Sigmoid colon (tissue), 4 donors: Measurements from ENCODE around the gene TERB2.

Experiments used
- CTCF ChIP-seq, 4 experiments: fragments of 450-650 bp in 3 of 4; fragments of 200-600 bp in 1 of 4; IDR thresholded peaks; one replicate each; pipeline ENCODE4 v1.5.1; 2016 to 2019; ENCODE audit warnings: antibody characterized with exemption in 4 of 4, mild to moderate bottlenecking in 3 of 4, moderate library complexity in 2 of 4
- POLR2AphosphoS5 ChIP-seq, 4 donors: sonication (generic); formaldehyde crosslinking; IDR thresholded peaks; one replicate each; pipeline ENCODE4 v1.6.1; 2017; ENCODE audit warnings: antibody characterized with exemption in 4 of 4

GRCh38 chr15:44918136-44918535 is 38.4 kb upstream of the TERB2 start:
- TF ChIP-seq CTCF (IDR thresholded peaks at IDR 0.05), result no peak
- TF ChIP-seq POLR2AphosphoS5 (IDR thresholded peaks at IDR 0.05), result no peak
